GM12801 (cell line): Measurements from ENCODE around the gene ELMOD1.

Experiments used
- TF ChIP-seq, protein P1 (sequence below): IDR thresholded peaks from one replicate; pipeline ENCODE4 v1.5.1; 2011; ENCODE audit warnings: control low read depth; ENCODE audit not compliant: insufficient read length; ENCODE audit errors: extremely low read depth

The ELMOD1 gene

DNA sequence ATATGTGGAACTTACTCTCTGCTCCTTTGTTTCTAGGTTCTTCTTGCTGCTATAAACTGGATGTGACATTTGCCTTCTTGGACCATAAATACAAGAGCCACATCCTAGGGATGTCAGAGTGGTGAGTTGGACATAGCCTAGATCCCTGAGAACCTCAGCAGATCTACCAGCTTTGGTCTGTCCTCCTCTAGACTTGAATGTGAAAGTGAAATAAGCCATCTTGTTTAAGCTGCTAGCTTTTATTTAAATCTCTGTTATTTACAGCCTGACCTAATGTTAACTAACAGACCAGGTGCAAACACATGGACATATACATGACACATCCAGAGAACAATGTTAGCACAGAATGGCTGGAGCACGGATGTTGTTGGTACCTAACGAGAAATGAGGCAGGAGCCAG, 85.0 kb downstream of the ELMOD1 start:
- TF ChIP-seq, protein P1, sequence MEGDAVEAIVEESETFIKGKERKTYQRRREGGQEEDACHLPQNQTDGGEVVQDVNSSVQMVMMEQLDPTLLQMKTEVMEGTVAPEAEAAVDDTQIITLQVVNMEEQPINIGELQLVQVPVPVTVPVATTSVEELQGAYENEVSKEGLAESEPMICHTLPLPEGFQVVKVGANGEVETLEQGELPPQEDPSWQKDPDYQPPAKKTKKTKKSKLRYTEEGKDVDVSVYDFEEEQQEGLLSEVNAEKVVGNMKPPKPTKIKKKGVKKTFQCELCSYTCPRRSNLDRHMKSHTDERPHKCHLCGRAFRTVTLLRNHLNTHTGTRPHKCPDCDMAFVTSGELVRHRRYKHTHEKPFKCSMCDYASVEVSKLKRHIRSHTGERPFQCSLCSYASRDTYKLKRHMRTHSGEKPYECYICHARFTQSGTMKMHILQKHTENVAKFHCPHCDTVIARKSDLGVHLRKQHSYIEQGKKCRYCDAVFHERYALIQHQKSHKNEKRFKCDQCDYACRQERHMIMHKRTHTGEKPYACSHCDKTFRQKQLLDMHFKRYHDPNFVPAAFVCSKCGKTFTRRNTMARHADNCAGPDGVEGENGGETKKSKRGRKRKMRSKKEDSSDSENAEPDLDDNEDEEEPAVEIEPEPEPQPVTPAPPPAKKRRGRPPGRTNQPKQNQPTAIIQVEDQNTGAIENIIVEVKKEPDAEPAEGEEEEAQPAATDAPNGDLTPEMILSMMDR, result no peak

DNA sequence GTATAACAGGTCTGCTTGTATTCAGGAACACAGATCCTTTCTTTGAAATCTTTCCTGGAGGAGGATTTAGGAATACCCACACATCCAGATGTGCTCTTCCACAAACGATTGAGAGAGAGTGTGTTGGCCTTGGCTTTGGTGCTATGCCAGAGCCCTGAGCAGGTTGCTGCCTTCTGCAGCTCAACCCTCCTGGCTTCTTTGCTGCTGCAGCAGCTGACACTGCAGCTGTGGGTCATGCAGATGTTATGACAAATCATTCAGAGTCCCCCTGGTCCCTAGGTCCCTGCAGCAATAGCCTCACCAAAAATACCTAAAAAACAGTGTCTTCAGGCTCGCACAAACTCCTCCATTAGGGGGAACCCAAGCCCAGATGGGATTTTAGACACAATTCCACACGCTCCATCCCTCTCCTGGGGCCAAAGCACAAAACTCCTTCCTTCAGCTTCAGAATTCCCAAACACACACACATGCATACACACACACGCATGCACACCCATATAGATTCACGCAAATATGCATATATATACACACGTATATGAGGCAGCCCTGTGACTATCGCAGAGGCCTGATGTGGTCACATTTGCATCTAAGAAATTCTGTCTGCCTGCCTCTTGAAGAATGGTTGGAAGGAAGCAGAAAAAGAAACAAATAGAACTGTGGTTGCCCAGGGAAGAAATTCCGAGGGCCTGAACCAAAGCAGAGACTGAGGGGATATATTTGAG, 85.5 kb downstream of the ELMOD1 start:
- TF ChIP-seq, protein P1, result no peak

DNA sequence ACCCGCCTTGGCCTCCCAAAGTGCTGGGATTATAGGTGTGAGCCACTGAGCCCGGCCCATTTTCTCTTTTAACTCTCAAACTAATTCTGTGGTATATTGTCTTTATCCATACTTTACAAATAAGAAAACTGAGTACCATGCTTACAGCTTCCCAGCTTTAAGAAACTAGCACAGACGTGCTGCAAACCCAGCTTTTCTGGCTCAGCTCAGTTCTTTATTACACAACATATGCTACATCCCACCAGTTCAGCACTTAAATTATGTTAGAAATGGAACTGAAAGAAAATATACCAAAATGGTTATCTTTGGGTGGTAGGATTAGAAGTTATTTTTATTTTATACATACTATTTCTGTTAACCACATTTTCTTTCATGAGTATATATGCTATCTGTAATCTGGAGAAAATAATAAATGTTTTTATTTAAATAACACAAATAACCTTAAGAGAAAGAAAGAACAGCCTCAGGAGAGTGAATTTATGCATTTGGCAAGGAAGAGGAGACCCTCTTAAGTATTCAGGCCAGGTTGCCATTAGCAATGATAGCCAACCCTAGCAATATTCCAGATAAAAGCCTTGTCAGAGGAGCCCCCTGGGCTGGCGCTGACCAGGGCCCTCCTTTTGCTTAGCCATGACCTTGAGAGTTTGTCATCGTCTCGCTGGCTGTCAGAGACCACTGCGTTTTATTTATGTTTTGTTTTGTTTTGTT, 87.1 kb downstream of the ELMOD1 start:
- TF ChIP-seq, protein P1, result no peak

DNA sequence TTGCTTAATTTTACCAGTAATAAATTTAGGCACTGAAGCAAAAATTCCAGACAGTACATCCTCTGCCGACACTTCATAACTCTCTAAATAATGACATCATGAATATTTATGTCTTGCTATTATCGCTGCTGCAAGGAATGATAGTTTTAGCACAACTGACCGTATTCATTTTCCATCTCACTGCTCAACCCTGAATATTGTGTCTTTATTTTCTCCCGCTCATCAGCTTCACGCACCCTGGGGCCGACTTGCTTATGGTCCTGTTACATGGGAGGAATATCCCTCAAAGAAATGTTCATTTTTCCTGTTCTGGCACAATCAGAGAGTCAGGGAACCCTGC, 87.7 kb downstream of the ELMOD1 start:
- TF ChIP-seq, protein P1, result no peak

DNA sequence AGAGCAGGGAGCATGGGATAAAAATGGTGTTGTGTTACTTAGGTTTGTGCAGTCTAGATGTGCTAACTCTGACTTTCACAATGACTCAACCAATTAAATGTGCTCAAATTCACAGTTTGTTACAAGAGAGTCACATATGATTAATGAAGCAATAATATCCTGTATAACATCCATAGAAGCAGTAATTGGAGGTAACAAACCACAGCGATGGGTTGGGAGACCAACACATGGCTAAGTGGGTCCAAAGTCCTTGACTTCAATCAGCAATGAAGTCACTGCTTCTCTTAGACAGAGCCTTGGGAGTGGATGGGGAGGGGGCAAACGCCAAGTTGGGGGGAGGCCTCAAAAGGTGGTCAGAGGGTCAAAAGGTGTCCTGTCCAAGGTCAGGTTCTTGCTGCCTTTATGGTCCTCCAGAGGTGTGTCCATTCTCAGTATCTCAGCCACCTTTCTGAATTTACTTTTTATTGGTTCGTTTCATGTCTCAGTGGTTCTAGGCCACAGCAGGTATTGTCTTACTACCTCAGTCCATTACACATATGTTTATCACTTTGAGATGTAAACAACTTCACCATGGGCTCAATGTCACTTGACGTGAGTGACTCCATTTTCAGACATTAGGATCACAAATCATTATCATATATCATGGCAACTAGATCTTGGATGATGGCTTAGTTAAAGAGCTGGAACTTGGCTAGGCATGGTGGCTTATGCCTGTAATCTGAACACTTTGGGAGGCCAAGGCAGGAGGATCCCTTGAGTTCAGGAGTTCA, 88.5 kb downstream of the ELMOD1 start:
- TF ChIP-seq, protein P1, result no peak

DNA sequence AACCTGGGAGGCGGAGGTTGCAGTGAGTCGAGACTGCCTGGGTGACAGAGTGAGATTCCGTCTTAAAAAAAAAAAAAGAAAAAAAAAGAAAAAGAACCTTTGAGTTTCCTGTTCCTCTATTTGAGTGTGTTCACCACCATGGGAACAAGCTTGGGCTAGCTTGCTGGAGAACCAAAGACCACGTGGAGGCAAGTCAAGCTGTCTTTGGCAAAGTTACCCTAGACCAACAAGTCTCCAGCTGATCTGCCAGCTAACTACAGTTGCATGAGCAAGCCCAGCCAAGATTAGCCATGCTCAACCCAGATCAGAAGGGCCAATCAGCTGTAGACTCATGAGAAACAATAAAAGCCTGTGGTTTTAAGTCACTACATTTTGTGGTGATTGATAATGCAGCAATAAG, 91.2 kb downstream of the ELMOD1 start:
- TF ChIP-seq, protein P1, result no peak

DNA sequence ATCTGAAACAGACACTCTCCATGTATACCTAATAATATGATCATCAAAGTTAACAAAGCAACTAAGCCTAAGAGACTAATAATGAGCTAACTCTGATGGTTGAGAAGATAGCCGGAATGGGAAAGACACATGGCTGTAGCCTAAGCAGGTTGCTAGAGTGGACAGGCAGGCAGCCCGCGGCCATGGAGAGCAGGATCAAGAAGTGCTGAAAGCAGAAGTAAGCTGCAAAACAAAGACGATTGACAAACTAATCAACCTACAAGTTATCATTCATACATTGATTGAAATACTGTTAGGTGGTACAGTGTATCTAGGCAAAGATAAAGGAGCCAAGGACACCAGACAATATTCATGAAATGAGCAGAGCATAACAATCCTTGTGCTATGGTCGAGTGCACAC, 91.6 kb downstream of the ELMOD1 start:
- TF ChIP-seq, protein P1, result no peak
